GM12801 (cell line): ENCODE measurements around the gene CYP2E1.

Source experiments
- CTCF ChIP-seq: IDR thresholded peaks from one replicate; pipeline ENCODE4 v1.5.1; 2011; ENCODE audit warnings: control low read depth; ENCODE audit not compliant: insufficient read length; ENCODE audit errors: extremely low read depth

The CYP2E1 gene

DNA sequence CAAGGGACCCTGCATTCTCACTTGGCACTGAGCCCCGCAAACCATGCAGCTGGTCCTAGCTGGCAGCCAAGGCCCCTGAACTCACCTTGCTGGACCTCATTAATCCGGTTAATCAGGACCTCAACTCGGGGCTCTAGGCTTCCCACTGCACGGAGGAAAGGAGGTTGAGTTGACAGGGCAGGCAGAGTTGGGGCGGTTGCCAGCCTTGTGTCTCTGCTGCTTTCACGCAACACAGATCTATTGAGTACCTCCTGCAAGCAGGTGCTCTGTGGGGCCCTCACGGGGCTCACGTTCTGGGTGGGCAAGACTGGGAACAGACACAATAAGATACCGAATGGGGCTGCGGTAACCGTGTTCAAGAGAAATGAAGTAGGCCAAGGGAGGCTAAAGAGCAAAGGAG is 32.1 kb downstream of the CYP2E1 start:
- TF ChIP-seq CTCF = no peak

DNA sequence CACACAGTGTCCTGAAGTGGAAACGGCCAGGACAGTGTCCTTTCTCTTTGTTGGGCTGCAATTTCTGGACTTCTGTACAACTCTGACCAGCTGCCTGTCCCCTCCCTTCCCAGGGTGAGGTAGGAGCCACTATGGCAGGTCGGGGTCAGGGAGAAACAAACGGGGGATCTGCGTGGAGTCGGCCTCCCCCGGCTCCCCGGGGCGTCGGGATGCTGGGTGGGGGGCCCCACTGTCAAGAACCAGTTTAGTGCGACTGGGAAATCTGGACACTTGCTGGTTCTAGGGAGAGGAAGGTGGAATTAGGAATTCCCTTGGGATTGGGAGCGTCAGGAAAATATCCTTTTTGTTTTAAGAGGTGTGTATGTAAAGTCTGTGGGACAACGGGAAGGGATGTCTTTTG is 37.7 kb downstream of the CYP2E1 start:
- no peak for TF ChIP-seq CTCF

GRCh38 chr10:133565441-133566294 is 38.5 kb downstream of the CYP2E1 start, which contains the start of gene SYCE1:
SYCE1 (minus strand) TSS chr10:133565583; CDS start chr10:133565529, 54 bp downstream.
- no peak for TF ChIP-seq CTCF

GRCh38 chr10:133567119-133567518 is 40.0 kb downstream of the CYP2E1 start:
- no peak for TF ChIP-seq CTCF

DNA sequence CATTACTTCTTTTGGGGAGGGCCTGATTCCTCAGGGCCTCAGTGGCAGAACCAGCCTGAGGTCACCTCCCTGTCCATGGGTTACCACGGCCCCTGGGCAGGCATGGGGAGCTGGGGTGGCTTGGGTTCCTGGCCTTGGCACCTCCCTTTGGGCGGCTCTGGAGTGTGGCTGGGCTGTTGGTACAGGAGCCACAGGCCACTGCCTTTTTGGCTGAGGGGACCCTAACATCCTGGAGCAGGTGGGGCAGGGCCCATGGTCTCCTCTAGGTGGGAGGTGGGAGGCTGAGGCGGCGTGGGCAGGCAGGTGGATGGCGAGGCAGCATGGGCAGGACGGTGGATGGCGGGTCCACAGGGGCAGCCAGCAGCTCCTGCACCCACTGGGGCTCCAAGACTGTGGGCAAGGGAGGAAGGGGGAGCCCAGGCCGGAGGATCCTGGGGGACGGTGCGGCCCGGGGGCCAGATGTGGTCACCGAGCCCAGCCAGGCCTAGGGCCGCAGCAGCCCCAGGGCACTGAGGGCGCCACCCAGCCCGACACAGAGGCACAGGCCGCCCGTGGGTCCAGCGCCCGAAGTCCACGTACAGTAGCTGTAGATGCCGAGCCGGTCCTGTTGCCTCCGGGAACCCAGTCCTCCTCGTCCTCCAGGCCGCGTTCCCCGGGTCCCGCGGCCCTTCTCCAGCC is 40.6 kb downstream of the CYP2E1 start:
- no peak for TF ChIP-seq CTCF

DNA sequence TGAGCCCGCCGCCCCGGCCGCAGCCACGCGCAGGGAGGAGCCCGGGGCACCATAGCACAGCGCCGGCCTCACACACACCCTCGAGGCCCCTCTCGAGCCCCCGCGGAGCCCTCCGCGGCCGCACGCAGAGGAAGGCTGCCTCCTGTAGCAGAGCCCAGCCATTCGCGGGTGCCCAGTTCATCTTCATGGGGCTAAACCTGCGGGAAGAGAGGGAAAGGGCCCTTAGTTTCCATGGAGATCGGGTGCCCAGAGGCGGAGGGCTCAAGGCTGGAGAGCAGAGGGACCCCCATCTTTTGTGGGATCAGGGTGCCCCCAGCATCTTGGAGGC is 41.1 kb downstream of the CYP2E1 start:
- TF ChIP-seq CTCF = no peak
